CD4-positive, alpha-beta T cell treated with Interleukin-17A for 4 hours (primary cell): ENCODE measurements around the gene SCAPER.
A peak's percentile ranks its signal among the peaks of the same experiment; 100 is the strongest.
"Not testable (repeated sequence)": the region's sequence is repeated elsewhere in the genome, so short reads cannot be mapped to it uniquely, and the experiment has no call there.

ENCODE experiments used
- DNase-seq: peaks from one replicate; pipeline ENCODE4 v3.0.0-alpha.2; 2020; ENCODE audit warnings: mixed read lengths

The SCAPER gene

GRCh38 chr15:76311100-76311953 is 593.8 kb downstream of the SCAPER start, which contains the start of gene ETFA:
TSS of gene ETFA (minus strand) at chr15:76311469. CDS start at chr15:76311388, 81 bp downstream.
- DNase-seq, result peak; percentile 91

DNA sequence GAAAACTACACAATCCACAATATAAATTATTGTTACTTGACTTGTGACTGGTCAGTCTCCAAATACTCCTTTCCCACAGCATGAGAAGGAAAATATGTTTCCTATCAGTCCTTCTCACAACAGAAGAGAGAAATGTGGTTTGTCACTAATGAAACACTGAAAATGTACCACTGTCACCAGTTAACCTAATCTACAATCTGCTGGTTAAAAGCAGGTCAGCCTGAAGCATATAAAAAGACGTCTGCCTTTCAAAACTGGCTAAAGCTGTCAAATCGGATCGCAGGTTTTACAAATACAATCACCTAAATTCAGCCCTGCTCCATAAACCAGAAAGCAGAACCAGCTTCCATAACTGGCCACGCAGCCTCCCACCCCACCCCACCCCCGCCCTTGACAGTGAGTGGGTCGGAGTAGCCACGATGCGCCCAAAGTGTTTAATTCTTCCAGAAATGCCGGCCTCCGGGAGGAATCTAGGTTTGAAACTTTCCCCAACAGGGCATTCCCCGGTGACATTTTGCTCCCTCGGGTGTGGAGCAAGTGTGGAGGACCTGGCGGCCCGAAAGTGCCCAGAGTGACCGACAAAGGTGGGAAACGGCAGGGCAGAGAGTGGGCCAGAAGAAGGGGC is 594.6 kb downstream of the SCAPER start:
- DNase-seq, result peak; percentile 18

- DNase-seq, result no peak
Measured at GRCh38 chr15:76309601-76310330, 595.4 kb downstream of the SCAPER start.

- DNase-seq, result no peak
Measured at GRCh38 chr15:76303909-76304308, 601.2 kb downstream of the SCAPER start.

- DNase-seq, result no peak
Measured at GRCh38 chr15:76299786-76300185, 605.4 kb downstream of the SCAPER start.

GRCh38 chr15:76298986-76299385 is 606.2 kb downstream of the SCAPER start:
- no peak for DNase-seq

DNA sequence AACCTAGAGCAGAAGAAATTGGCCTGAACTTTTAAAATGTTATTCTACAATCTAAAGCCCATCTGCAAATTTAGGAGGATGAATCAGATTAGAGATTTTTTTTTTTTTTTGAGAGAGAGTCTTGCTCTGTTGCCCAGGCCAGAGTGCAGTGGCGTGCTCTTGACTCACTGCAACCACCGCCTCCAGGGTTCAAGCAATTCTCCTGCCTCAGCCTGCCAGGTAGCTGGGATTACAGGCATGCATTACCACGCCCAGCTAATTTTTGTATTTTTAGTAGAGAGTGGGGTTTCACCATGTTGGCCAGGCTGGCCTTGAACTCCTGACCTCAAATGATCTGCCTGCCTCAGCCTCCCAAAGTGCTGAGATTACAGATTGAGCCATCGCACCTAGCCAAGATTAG is 607.2 kb downstream of the SCAPER start:
- DNase-seq, result not testable (repeated sequence)
